Adrenal gland (tissue), 5 donors: Measurements from ENCODE around the gene CLDN11.

Source experiments
- POLR2A ChIP-seq, 2 donors: fragments of 450-650 bp; IDR thresholded peaks; one replicate each; pipeline ENCODE4 v1.6.1; 2017; ENCODE audit warnings: antibody characterized with exemption in 2 of 2, mild to moderate bottlenecking in 2 of 2, moderate library complexity in 1 of 2
- TF ChIP-seq, protein P1 (sequence below), 6 experiments: fragments of 450-650 bp in 4 of 6; fragments of 200-600 bp in 2 of 6; sonication (generic) in 1 of 6; IDR thresholded peaks; 1 replicate in 5 of 6; 2 replicates in 1 of 6; pipeline versions ENCODE4 v1.5.1 to v1.8.0; 2016 to 2021; ENCODE audit warnings: antibody characterized with exemption in 6 of 6, mild to moderate bottlenecking in 2 of 6, moderate library complexity in 1 of 6
- donor health status: DM: no; HTN: no; CAD: no.

DNA sequence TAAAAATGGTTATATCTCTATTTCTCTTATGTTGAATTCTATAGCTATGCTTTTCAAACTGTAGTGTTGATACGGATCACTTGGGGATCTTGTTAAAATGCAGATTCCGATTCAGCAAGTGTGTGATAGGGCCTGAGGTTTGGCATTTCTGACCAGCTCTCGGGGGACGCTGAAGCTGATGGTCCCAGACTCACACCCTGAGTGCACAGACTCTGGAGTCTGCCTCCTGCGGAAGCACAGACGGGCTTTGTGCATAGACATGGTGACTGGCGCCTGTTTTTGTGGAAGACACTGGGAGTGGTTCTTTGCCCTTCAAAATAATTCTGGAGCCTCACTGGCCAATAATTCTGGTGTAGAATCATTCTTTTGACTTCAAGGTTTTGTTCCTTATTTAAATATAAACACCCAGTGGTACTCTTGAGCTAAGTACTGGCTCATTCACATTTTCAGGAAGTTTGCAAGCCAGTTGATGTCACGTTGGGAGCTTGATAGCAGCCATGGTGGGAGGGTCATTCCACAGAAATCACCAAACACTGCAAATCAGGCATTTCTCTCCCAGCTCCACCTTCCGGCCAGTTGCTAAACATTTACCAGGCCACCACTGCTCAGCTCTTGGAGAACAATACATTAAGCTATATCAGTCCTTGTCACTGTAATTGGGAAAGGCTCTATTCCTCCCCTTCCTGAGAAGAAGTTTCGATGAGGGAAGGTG is 19.2 kb downstream of the CLDN11 start:
- TF ChIP-seq, protein P1, sequence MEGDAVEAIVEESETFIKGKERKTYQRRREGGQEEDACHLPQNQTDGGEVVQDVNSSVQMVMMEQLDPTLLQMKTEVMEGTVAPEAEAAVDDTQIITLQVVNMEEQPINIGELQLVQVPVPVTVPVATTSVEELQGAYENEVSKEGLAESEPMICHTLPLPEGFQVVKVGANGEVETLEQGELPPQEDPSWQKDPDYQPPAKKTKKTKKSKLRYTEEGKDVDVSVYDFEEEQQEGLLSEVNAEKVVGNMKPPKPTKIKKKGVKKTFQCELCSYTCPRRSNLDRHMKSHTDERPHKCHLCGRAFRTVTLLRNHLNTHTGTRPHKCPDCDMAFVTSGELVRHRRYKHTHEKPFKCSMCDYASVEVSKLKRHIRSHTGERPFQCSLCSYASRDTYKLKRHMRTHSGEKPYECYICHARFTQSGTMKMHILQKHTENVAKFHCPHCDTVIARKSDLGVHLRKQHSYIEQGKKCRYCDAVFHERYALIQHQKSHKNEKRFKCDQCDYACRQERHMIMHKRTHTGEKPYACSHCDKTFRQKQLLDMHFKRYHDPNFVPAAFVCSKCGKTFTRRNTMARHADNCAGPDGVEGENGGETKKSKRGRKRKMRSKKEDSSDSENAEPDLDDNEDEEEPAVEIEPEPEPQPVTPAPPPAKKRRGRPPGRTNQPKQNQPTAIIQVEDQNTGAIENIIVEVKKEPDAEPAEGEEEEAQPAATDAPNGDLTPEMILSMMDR (IDR thresholded peaks at IDR 0.05): no peak
- no peak for TF ChIP-seq POLR2A (IDR thresholded peaks at IDR 0.05)
